K562 (cell line): Measurements from ENCODE around the gene NFATC3. TPM values are rescaled to one million over a fixed set of nuclear protein-coding genes. Genes with fewer than 3 reads are reported as not detected.

ENCODE experiments used
- CLOCK ChIP-seq: fragments of 250-450 bp; sonication (Bioruptor Pico); IDR thresholded peaks from 2 replicates; pipeline ENCODE4 v1.4.0; 2020; ENCODE audit warnings: mild to moderate bottlenecking, moderate library complexity, borderline replicate concordance
- HCFC1 ChIP-seq: IDR thresholded peaks from 2 replicates; pipeline ENCODE4 v1.6.1; 2012; ENCODE audit warnings: low read depth, low read length, improper control_type of control experiment
- HEY1 ChIP-seq: fragments of 250-450 bp; sonication (Bioruptor Pico); IDR thresholded peaks from 2 replicates; pipeline ENCODE4 v1.5.0; 2020; ENCODE audit warnings: mild to moderate bottlenecking, moderate library complexity, borderline replicate concordance
- TEAD2 ChIP-seq: fragments of 450-650 bp; IDR thresholded peaks from 2 replicates; pipeline ENCODE4 v1.6.1; 2016; ENCODE audit warnings: missing genetic modification characterization, control low read depth, missing compliant biosample characterization
- polyA plus RNA-seq, 8 experiments: library from polyadenylated mRNA; depleted of rRNA in 4 of 8; stranded (reverse) in 5 of 8; unstranded in 3 of 8; fragments of >200 nt; fragmentation: Nextera tagmentation in 2 of 8; fragmentation: Illumina TruSeq in 1 of 8; extraction: Ambion mirVana in 2 of 8; extraction: Trizol in 1 of 8; gene quantifications; 2 replicates each; pipeline versions ENCODE4 v1.2.1 to v1.2.3, GENCODE V29; 2011 to 2014; ENCODE audit warnings: inconsistent platforms in 1 of 8, missing spikeins in 1 of 8
- total RNA-seq, 7 experiments: library from RNA; depleted of rRNA in 6 of 7; stranded (reverse); fragments of >200 nt in 6 of 7; fragmentation: Illumina TruSeq in 2 of 7; extraction: Trizol in 2 of 7; gene quantifications; 2 replicates each; pipeline versions ENCODE4 v1.2.1 to v1.2.3, GENCODE V29; 2011 to 2021; ENCODE audit warnings: low replicate concordance in 1 of 7
- TF ChIP-seq, protein P1 (sequence below): fragments of 200-600 bp; sonication (generic); IDR thresholded peaks from one replicate; pipeline ENCODE4 v1.6.1; 2012; ENCODE audit warnings: mild to moderate bottlenecking, low read depth, low read length, inconsistent platforms

NFATC3 gene
- total and polyA plus RNA-seq, 9 of the 15 experiments (the other 6 are each of a cell fraction or from before 2014, with no cell fraction given) = 15.7 to 98.4 (median 59.4) TPM

- TF ChIP-seq, protein P1, sequence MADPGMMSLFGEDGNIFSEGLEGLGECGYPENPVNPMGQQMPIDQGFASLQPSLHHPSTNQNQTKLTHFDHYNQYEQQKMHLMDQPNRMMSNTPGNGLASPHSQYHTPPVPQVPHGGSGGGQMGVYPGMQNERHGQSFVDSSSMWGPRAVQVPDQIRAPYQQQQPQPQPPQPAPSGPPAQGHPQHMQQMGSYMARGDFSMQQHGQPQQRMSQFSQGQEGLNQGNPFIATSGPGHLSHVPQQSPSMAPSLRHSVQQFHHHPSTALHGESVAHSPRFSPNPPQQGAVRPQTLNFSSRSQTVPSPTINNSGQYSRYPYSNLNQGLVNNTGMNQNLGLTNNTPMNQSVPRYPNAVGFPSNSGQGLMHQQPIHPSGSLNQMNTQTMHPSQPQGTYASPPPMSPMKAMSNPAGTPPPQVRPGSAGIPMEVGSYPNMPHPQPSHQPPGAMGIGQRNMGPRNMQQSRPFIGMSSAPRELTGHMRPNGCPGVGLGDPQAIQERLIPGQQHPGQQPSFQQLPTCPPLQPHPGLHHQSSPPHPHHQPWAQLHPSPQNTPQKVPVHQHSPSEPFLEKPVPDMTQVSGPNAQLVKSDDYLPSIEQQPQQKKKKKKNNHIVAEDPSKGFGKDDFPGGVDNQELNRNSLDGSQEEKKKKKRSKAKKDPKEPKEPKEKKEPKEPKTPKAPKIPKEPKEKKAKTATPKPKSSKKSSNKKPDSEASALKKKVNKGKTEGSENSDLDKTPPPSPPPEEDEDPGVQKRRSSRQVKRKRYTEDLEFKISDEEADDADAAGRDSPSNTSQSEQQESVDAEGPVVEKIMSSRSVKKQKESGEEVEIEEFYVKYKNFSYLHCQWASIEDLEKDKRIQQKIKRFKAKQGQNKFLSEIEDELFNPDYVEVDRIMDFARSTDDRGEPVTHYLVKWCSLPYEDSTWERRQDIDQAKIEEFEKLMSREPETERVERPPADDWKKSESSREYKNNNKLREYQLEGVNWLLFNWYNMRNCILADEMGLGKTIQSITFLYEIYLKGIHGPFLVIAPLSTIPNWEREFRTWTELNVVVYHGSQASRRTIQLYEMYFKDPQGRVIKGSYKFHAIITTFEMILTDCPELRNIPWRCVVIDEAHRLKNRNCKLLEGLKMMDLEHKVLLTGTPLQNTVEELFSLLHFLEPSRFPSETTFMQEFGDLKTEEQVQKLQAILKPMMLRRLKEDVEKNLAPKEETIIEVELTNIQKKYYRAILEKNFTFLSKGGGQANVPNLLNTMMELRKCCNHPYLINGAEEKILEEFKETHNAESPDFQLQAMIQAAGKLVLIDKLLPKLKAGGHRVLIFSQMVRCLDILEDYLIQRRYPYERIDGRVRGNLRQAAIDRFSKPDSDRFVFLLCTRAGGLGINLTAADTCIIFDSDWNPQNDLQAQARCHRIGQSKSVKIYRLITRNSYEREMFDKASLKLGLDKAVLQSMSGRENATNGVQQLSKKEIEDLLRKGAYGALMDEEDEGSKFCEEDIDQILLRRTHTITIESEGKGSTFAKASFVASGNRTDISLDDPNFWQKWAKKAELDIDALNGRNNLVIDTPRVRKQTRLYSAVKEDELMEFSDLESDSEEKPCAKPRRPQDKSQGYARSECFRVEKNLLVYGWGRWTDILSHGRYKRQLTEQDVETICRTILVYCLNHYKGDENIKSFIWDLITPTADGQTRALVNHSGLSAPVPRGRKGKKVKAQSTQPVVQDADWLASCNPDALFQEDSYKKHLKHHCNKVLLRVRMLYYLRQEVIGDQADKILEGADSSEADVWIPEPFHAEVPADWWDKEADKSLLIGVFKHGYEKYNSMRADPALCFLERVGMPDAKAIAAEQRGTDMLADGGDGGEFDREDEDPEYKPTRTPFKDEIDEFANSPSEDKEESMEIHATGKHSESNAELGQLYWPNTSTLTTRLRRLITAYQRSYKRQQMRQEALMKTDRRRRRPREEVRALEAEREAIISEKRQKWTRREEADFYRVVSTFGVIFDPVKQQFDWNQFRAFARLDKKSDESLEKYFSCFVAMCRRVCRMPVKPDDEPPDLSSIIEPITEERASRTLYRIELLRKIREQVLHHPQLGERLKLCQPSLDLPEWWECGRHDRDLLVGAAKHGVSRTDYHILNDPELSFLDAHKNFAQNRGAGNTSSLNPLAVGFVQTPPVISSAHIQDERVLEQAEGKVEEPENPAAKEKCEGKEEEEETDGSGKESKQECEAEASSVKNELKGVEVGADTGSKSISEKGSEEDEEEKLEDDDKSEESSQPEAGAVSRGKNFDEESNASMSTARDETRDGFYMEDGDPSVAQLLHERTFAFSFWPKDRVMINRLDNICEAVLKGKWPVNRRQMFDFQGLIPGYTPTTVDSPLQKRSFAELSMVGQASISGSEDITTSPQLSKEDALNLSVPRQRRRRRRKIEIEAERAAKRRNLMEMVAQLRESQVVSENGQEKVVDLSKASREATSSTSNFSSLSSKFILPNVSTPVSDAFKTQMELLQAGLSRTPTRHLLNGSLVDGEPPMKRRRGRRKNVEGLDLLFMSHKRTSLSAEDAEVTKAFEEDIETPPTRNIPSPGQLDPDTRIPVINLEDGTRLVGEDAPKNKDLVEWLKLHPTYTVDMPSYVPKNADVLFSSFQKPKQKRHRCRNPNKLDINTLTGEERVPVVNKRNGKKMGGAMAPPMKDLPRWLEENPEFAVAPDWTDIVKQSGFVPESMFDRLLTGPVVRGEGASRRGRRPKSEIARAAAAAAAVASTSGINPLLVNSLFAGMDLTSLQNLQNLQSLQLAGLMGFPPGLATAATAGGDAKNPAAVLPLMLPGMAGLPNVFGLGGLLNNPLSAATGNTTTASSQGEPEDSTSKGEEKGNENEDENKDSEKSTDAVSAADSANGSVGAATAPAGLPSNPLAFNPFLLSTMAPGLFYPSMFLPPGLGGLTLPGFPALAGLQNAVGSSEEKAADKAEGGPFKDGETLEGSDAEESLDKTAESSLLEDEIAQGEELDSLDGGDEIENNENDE = no peak
- TF ChIP-seq TEAD2 (tag) (no peak), CLOCK (CRISPR knock-in tag) (no peak), HCFC1 (no peak), HEY1 (CRISPR knock-in tag) (no peak)
Observed at GRCh38 chr16:68214726-68215125, 129.6 kb downstream of the NFATC3 start (continued).
